ENCODE data around the gene UGT1A8.

- TF ChIP-seq, protein P1, sequence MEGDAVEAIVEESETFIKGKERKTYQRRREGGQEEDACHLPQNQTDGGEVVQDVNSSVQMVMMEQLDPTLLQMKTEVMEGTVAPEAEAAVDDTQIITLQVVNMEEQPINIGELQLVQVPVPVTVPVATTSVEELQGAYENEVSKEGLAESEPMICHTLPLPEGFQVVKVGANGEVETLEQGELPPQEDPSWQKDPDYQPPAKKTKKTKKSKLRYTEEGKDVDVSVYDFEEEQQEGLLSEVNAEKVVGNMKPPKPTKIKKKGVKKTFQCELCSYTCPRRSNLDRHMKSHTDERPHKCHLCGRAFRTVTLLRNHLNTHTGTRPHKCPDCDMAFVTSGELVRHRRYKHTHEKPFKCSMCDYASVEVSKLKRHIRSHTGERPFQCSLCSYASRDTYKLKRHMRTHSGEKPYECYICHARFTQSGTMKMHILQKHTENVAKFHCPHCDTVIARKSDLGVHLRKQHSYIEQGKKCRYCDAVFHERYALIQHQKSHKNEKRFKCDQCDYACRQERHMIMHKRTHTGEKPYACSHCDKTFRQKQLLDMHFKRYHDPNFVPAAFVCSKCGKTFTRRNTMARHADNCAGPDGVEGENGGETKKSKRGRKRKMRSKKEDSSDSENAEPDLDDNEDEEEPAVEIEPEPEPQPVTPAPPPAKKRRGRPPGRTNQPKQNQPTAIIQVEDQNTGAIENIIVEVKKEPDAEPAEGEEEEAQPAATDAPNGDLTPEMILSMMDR (conservative IDR thresholded peaks at IDR 0.05) = no peak
- no peak for TF ChIP-seq EZH2 (IDR thresholded peaks at IDR 0.05; ENCODE audit: low read depth)
Measured at GRCh38 chr2:233571462-233571861, 46.0 kb upstream of the UGT1A8 start.
